ENCODE results near the gene BET1.

GRCh38 chr7:94029976-94030375 is 25.8 kb upstream of the BET1 start:
- TF ChIP-seq, protein P1, sequence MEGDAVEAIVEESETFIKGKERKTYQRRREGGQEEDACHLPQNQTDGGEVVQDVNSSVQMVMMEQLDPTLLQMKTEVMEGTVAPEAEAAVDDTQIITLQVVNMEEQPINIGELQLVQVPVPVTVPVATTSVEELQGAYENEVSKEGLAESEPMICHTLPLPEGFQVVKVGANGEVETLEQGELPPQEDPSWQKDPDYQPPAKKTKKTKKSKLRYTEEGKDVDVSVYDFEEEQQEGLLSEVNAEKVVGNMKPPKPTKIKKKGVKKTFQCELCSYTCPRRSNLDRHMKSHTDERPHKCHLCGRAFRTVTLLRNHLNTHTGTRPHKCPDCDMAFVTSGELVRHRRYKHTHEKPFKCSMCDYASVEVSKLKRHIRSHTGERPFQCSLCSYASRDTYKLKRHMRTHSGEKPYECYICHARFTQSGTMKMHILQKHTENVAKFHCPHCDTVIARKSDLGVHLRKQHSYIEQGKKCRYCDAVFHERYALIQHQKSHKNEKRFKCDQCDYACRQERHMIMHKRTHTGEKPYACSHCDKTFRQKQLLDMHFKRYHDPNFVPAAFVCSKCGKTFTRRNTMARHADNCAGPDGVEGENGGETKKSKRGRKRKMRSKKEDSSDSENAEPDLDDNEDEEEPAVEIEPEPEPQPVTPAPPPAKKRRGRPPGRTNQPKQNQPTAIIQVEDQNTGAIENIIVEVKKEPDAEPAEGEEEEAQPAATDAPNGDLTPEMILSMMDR (IDR thresholded peaks at IDR 0.05 in 4 of 5, conservative IDR thresholded peaks at IDR 0.05 in 1 of 5) = no peak
- TF ChIP-seq POLR2A (IDR thresholded peaks at IDR 0.05) = no peak

All from gastrocnemius medialis (tissue), 4 donors.